HG03565 (cell line): ENCODE results near the gene CTDNEP1.
"Not testable (repeated sequence)": the region's sequence is repeated elsewhere in the genome, so short reads cannot be mapped to it uniquely, and the experiment has no call there.

ENCODE experiments used
- ATAC-seq: cut with Tn5 transposase; IDR thresholded peaks from one replicate; pipeline ENCODE4 v1.9.1; 2021; ENCODE audit warnings: mild to moderate bottlenecking, moderate library complexity; ENCODE audit not compliant: unreplicated experiment

The CTDNEP1 gene

DNA sequence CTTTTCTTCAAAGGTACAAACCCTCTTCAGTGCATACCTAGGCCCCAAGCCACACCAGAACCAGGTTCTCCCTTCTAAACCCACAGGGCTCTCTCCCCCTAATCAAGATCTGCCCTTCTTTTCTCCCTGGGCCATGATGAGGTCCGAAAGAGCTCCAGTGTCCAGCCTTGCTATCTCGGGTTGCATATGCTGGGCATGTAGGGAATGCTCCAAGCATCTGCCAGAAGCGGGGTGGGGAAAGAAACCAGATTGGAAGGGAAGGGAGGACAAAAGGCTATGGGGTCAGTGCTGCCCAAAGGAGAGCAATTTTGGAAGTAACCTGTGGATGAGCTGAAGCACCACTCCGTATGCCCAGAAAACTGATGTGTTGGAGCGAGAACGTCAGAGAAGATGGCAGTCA lies 2.3 kb downstream of the CTDNEP1 start:
- no peak for ATAC-seq

DNA sequence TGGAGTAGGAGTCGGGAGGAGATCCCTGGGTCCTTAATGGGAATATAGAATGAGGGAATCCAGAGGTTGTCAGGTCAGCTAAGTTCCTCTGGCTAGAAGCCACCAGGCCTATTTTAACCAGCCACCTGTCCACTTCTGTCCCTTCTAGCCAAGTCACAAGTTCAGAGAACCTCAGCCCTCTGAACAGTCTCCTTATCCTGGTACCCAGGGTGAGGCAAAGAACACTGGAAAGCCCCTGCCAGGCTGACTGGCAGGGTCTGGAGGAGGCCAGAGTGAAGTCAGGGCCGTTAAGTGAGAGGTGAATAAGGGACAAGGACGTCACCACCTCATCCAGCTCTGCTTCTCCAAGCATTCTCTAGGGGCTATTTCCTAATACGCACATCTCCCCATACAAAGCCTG lies 2.7 kb downstream of the CTDNEP1 start:
- no peak for ATAC-seq

DNA sequence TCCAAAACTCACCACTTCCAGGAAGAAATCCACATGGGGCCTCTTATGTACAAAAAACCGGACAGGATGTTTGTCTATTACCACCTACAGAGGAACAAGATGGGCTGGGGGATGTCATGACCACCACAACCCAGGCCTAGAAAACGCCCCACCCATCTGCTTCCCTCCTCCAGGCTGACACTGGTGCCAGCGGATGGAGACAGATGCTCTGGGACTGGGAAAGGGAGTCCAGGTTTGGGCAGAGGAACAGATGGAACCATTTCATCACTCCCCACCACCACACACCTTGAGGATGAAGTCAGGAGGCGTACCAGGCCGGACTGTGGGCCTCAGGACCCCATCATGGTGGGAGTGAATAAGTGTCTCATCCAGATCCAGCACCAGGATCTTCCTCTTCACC lies 4.8 kb downstream of the CTDNEP1 start:
- no peak for ATAC-seq

DNA sequence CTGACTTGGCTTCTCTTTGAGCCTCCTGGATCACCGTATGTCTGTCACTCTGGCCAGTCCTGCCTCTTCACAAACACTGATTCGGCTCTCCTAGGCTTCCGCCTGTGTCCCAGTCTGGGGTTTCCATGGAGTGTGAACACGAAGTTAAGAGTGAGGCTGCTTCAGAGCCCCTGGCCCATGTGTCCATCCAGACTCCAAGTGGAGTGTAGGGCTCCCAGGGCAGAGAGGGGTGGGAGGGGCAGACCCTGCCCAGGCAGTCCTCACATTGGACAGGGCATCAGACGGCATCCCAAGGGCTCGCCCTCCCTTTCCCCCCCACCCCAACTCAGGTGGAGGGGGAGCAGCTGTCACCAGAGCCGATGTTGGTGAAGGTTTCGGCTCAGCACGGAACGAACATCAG lies 7.7 kb downstream of the CTDNEP1 start:
- not testable (repeated sequence) for ATAC-seq

DNA sequence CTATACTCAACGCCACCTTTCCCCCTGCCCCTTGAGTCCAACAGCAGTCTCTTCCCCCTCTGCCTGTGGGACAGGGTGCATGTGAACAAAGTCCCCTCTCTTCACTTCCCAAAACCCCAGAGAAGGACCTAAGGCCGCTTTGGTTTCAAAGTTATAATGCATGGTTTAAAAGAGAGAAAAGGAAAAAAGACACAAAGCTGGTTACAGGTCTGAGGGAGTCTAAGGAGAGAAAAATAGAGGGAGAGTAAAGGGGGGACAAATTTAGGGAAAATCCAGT lies 8.1 kb downstream of the CTDNEP1 start:
- ATAC-seq: no peak

GRCh38 chr17:7242717-7243452 lies 8.6 kb downstream of the CTDNEP1 start:
- peak; percentile 34 for ATAC-seq

- peak; percentile 20 for ATAC-seq
These were observed 9.5 kb downstream of the CTDNEP1 start, which contains the start of gene GABARAP for GRCh38 chr17:7241783-7242716. TSS of gene GABARAP (minus strand) at chr17:7242449. CDS start at chr17:7242330, 119 bp downstream.

- no peak for ATAC-seq
These were observed 10.3 kb downstream of the CTDNEP1 start for GRCh38 chr17:7241090-7241733.

- no peak for ATAC-seq
These were observed 11.2 kb downstream of the CTDNEP1 start for GRCh38 chr17:7240375-7240774.

DNA sequence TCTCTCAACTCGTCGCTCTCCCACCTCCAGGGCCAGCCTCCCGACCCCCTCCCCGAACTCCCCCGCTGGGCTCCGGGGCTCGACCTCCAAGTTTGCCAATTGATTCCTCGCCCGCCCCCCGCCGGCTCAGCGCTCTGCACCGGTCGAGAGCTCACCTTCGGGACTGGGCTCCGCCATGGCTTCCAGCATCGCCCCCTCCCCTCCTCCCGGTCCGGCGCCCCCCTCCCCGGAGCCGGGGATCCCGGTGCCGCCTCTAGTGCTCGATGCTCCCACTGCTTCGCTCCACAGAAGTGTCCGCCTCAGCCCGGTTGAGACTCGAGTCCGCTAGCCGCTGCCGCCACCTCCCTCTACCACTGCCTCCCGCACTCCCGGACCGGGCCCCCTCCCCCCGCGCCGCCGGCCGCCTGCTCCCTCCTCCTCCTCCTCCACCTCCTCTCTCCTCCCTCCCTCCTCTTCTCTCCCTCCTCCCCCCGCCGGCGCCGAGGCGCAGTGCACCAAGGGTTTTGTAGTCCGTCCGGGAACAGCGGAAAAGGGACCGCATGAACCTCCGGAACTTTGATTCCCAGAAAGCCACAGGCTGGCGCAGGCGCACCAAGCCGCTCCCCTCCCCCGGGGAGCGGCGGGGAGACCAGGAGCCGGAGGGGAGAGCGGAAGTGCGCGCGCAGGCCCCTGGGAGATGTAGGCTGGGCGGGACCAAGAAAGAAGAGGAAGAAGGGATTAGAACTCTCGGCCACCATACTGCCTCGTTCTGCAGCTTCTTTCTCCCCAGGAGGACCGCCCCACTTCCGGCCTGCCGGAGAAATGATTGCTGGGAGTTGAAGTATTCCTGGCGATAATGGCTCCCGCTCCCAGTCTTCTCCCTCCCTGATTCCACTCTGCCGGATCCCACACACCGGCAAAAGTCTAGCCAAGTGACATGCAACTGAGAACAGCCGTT lies 12.2 kb downstream of the CTDNEP1 start, which contains the start of gene PHF23:
TSS of gene PHF23 (minus strand) at position 367 of the 937 bp plus-strand sequence. CDS start at position 189, 178 bp downstream.
- peak; percentile 38 for ATAC-seq

DNA sequence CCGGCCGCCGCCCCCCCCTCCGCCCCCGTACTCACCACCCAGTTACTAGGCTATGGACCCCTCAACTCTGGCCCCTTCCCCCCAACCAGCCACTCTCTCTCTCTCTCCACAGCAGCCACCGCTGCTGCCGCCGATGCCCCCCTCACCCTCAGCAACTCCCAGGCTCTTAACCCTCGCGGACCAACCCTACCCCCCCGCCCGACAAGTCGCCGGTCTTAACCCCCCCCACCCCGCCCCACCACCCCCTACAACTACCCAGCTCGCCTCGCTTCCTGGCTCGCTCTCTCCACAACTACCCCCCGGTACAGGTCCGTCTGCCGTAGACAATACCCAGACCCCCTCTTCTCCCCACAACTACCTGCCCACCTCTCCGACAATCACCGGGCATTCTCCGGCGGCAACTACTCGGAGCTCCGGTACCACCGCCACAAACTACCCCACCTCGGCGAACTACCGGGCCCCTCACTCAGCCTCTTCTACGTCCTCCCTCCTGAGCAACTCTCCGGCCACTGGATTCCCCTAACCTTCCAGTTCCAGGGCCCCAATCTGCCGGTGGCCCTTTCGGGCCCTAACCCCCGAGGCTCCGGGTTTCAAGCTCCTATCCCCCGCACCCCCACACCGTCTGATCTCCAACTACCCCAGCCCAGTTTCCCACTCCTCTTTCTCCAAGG lies 13.0 kb downstream of the CTDNEP1 start:
- ATAC-seq: no peak

- ATAC-seq: no peak
These were observed 13.6 kb downstream of the CTDNEP1 start for GRCh38 chr17:7237761-7238419.

- no peak for ATAC-seq
These were observed 14.2 kb downstream of the CTDNEP1 start for GRCh38 chr17:7237266-7237760.

DNA sequence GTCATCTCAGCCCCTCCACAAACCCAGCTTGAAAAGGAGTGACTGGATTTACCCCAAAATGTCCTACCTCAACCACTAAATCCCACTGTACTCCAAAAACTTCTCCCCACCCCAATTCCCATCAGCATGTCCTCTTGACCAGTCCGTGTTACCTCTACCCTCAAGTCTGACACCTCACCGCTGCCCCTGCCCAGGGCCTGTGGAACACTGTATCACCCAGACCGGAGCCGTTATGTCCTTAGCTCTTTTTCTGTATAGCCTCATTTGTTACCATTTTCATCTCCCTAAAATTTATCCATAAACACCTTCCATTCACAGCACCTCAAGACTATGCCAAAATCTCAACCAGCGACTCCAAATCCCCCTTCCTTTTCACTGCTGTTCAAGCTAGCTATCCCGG lies 14.7 kb downstream of the CTDNEP1 start:
- no peak for ATAC-seq

- no peak for ATAC-seq
These were observed 15.6 kb downstream of the CTDNEP1 start for GRCh38 chr17:7235693-7236665.

- ATAC-seq: peak; percentile 47
These were observed 17.2 kb downstream of the CTDNEP1 start, which contains the start of gene DVL2 for GRCh38 chr17:7234083-7234951. TSS of gene DVL2 (minus strand) at chr17:7234517. CDS start at chr17:7234262, 255 bp downstream.

- ATAC-seq: no peak
These were observed 17.8 kb downstream of the CTDNEP1 start for GRCh38 chr17:7233701-7234082.
